Fibroblast of peridontal ligament (primary cell): ENCODE data around the gene ATAD2B.
A peak's percentile ranks its signal among the peaks of the same experiment; 100 is the strongest.
"Not testable (repeated sequence)": the region's sequence is repeated elsewhere in the genome, so short reads cannot be mapped to it uniquely, and the experiment has no call there.

ENCODE experiments used
- DNase-seq: peaks from one replicate; pipeline ENCODE4 v3.0.0-alpha.2; 2010; ENCODE audit errors: extremely low read depth

The ATAD2B gene

DNA sequence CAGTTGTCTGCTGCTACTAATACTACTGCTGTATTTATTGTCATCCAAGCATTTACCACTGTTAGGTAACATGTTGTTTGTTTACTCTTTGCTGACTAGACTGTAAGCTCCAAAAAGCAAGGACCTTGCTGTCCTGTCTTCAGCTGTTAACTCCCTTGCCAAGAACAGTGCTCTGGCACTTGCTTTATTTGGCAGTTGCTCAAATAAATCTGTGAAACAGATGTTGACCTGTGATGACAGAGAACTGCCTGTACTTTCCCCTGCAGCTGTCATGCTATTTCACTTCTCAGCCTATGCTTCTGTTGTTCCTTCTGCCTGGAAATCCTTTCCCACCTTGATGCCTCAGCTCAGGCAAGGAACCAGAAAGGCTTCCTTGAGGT lies 181.2 kb downstream of the ATAD2B start:
- DNase-seq = peak; percentile 66

- no peak for DNase-seq
Measured at GRCh38 chr2:23745068-23745725, 181.7 kb downstream of the ATAD2B start.

GRCh38 chr2:23736783-23737182 lies 190.1 kb downstream of the ATAD2B start:
- not testable (repeated sequence) for DNase-seq

GRCh38 chr2:23734416-23734815 lies 192.5 kb downstream of the ATAD2B start:
- no peak for DNase-seq

DNA sequence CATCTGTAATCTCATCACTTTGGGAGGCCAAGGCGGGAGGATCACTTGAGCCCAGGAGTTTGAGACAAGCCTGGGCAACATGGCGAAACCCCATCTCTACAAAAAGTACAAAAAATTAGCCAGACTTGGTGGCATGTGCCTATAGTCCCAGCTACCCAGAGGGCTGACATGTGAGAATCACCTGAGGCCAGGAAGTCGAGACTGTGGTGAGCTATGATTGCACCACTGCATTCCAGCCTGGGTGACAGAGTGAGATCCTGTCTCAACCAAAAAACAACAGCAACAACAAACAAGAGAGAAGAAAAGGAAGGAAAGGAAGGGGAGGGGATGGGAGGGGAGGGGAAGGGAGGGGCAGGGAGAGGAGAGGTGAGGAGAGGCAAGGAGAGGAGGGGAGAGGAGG lies 203.9 kb downstream of the ATAD2B start:
- not testable (repeated sequence) for DNase-seq

DNA sequence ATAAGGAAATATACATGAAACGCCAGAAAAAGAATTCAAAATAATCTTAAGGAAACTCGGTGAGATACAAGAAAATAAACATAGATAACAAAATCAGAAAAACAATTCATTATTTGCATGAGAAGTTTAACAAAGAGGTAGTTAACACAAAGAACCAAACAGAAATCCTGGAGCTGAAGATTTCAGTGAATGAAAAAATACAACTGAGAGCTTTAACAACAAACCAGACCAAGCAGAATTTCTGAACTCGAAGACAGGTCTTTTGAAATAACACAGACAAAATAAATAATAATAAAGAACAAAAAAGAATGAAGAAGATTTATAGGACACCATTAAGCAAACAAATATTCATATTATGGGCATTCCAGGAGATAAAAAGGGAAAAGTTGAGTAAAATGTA lies 204.7 kb downstream of the ATAD2B start:
- DNase-seq = no peak

- DNase-seq = no peak
Measured at GRCh38 chr2:23721454-23721826, 205.5 kb downstream of the ATAD2B start.

DNA sequence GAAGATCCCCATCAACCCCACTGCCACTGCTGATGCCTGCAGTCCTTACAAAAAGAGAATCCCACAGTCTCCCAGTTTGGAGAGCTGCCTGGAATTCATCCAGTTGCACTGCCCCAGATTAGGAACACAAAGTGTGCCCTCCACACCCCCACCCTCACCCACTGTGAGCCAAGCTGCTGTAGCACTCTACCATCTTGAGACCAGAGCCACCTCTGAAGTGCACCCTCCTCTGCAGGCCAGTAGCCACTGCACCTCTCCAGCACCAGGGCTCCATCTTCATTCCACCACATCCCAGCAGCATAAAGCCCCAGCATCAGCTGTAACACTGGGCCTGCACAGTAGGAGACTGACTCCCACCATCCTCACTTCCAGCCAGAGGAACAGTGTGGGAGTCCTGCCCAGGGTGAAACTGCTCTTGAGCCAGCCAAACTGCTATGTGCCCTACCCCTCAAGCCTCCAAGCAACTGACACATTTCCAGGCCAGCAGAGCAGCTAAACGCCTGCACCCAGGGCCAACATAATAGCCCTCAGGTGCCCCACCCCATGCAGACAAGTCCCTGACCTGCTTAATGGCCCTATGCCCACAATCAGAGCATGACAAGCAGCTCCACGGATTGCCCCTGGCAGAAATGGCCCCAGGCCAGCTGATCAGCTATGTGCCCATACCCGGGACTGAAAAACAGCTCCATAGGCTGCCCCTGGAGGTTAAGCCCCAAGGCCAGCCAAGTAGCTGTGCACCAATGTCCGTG lies 206.0 kb downstream of the ATAD2B start:
- no peak for DNase-seq

DNA sequence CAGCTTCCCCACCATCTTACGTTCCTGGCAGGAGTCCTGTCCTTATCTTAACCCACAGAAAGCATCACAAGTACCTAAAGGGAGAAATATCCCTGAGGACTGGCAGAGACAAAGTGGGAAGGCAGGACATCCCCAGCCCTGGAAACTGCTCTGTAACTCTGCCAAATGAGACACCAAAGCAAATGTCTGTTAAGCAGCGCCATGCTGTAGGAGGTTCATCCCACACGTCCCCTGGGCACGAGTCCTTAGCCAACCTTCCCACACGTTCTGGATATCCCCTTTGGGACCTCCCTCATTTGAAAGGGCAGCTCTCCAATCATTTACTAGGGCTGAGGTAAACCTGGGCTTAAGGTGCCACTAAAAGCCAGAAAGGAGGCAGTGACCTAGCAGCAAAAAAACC lies 207.2 kb downstream of the ATAD2B start:
- DNase-seq = no peak

DNA sequence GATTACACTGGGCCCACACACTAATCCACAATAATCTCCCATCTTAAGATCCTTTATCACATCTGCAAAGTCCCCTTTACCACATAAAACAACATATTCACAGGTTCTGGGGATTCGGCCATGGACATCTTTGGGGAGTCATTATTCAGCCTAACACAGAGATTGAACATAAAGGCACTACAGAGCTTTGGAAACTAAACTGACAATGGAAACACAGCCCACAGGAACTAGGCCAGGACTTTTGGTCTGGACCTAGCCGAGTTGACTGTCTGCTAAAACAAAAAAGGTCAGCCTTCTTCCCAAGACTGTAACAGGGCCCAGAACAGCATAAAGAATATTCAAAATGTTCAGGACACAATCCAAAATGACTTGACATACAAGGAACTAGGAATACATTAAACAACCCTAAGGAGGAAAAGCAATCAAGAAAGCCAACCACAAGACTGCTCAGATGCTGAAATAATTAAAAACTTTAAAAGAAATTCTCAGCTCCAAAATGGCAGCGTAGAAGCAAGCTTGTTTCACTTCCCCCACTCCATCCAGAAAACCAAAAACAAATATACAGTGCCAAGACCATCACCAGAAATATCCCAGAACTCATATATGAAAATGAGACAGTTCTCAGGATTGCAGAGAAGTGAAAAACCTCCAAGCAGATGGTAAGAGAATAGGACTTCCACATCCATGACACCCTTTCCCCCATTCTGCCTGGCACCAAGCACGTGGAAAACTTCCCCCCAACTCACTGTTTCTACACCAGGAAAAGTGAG lies 207.8 kb downstream of the ATAD2B start:
- no peak for DNase-seq

DNA sequence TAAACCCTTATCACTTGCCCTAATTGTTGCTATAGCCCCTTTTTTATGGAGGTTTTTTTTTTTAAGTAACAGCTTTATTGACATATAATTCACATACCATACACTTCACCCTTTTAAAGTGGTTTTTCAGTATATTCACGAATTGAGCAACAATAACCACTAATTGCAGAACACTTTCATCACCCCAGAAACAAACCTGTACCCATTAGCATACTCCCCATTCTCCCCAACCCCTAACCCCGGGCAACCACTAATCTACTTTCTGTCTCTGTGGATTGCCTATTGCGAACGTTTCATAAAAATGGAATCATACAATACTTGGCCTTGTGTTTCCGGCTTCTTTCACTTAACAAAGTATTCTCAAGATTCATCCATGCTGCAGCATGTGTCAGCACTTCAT lies 213.6 kb downstream of the ATAD2B start:
- DNase-seq = peak; percentile 30

DNA sequence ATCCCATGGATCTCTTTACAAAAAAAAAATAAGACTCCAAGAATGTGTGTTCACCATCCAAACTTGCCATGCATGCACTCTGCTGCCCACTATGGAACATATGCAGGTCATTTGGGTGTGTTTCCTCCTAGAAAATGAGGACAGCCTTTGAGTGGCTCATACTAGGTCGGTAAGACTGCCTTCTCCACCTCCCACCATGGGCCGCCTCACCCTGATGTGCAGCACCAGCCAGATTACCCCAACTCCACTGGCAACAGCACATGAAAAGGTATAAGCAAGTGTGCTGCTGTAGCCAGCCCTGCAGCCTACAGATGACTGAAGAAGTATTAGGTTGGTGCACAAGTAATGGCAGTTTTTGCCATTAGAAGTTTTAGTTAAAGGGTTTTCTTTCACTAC lies 214.2 kb downstream of the ATAD2B start:
- DNase-seq = no peak

DNA sequence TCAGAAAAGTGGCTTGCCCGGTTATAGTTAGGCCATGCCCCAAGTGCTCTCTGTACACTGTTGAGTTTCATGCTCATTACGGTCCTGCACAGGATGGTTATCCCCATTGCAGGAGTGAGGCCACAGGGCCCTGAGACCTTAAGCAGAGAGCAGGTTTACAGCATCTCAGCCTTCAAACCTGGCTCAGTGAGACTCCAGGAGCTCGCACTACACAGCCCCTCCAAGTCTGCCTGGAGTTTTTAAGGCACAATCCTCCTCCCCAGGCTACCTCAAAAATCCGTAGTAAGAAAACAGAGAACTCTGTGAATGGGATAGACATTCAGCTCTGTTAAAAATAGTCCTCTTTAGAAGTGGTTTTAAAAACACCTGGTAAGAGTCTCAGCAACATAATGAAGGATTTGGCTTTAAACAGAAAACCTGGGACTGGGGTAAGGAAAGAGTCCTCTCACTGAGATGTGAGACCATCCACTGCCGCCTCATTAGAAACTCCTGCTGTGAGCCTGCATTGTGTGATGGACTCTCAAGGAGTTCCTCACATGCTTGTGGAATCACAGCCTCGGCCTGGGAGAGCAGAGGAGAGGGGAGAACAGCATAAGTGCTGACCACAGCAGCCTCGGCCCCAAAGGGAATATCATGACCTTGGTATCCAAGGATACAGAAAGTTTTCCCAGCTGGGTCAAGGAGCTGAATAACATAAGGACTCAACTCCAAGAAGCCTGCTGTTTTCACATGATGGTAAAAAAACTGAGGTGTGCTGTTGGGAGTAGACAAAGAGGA lies 214.8 kb downstream of the ATAD2B start:
- DNase-seq = peak; percentile 87

DNA sequence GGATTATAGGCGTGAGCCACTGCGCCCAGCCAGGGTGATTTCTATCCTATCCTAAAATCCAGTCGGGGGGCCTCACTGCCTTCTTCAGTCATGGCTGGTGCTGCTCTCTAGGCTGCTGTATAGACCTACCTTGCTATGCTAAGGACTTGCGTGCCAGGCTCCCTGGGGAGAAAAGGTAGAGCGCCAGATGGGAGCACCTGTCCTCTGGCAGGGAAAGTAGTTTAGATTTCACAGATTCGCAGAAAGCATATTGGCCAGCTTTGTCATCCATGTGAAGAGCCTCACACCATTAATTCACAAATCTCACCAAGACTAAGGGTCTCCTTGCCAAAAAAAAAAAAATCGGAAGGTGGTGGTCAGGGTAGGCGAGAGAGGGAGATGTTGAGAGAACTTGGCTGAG lies 217.6 kb downstream of the ATAD2B start:
- no peak for DNase-seq

GRCh38 chr2:23708771-23709170 lies 218.2 kb downstream of the ATAD2B start:
- no peak for DNase-seq

- DNase-seq = peak; percentile 52
Measured at GRCh38 chr2:23707096-23707495, 219.8 kb downstream of the ATAD2B start.

DNA sequence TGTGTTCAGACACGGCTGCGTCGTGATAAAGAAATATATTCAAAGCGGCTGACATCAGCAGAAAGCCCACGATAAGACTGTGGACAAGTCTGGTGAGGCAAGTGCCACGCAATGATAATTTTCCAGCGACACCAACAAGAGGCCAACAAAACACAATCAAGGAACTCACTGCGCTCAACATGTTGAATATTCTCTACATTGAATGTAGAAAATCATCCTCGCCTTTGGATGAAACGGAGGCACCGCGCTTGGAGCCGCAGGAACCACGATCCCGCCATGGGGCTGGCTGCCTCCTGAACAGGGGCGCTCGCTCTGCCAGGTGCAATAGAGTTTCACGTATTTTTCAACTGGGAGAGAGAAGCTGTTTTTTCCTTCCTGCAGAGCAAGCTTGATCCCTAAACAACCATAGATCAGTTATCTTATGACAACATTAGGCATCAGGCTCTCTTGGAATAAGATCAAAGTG lies 220.3 kb downstream of the ATAD2B start:
- no peak for DNase-seq

GRCh38 chr2:23705771-23706612 lies 220.9 kb downstream of the ATAD2B start:
- no peak for DNase-seq

- DNase-seq = no peak
Measured at GRCh38 chr2:23703583-23704385, 223.1 kb downstream of the ATAD2B start.

DNA sequence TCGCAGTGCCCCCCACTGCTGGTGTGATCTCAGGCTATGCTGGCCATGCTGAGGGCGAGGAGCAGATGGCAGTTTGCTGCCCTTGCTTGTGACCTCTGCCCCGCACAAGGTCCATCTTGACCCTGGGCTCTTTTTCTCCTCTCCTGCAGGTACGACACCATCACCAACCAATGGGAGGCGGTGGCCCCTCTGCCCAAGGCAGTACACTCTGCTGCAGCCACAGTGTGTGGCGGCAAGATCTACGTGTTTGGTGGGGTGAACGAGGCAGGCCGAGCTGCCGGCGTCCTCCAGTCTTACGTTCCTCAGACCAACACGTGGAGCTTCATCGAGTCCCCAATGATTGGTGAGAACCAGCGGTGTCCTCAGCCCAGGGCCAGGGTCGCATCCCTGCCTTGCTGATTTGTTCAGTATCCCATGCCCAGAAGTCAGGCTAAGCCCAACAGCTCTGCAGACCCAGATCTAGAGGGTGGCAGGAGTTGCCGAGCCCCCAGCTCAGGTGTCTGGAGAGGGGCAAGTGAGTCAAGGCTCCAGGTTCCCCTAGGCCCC lies 223.8 kb downstream of the ATAD2B start:
- DNase-seq = no peak
